GM12878 (cell line): ENCODE measurements around the gene RBM26. TPM values are rescaled to one million over a fixed set of nuclear protein-coding genes. Genes with fewer than 3 reads are reported as not detected.

ENCODE experiments used
- ATAC-seq: fragments of 200-7000 bp; cut with Tn5 transposase; 3 replicates; pipeline ENCODE4 v1.9.1; 2020; ENCODE audit warnings: mild to moderate bottlenecking, moderate library complexity
- BruUV-seq: library from RNA; stranded (reverse); fragments of 400-500 nt; replicated peaks from 2 replicates; lab custom pipeline; 2021; lab: Mats Ljungman, UMichigan
- CTCF ChIA-PET: fragments of 300-600 bp; sonication (Branson Sonifier 250); formaldehyde crosslinking; extraction: SDS; loops from one replicate; lab custom pipeline; 2021; ENCODE audit warnings: inconsistent platforms; lab: Yijun Ruan, JAX
- POLR2A ChIA-PET: fragments of 350-600 bp; formaldehyde crosslinking; extraction: SDS; loops from one replicate; lab custom pipeline; 2021; ENCODE audit warnings: inconsistent platforms; lab: Charles Lee
- RAD21 ChIA-PET: fragments of 300-600 bp; sonication (Branson Sonifier 250); formaldehyde crosslinking; loops from one replicate; lab custom pipeline; 2023; ENCODE audit warnings: antibody characterized with exemption; ENCODE audit not compliant: unreplicated experiment; lab: Charles Lee
- SMC1A ChIA-PET: fragments of 300-600 bp; sonication (Branson Sonifier 250); formaldehyde crosslinking; loops from one replicate; lab custom pipeline; 2023; ENCODE audit not compliant: unreplicated experiment, uncharacterized antibody; lab: Charles Lee
- DNase-seq: peaks from one replicate; pipeline ENCODE4 v3.0.0-alpha.2; 2011; ENCODE audit warnings: low read depth, low spot score
- FAIRE-seq: peaks from 3 replicates; lab custom pipeline; 2011; peaks lifted over from hg19 to GRCh38; lab: Jason Lieb, UNC
- H2AFZ ChIP-seq: 2 replicates; pipeline ENCODE4 v1.6.0; 2011; ENCODE audit warnings: low read depth, low read length, control low read depth; ENCODE audit not compliant: control insufficient read depth
- H3K27ac ChIP-seq: 2 replicates; pipeline ENCODE4 v1.5.1; 2011; ENCODE audit warnings: control low read depth; ENCODE audit not compliant: control insufficient read depth, insufficient read depth
- H3K27me3 ChIP-seq, 2 experiments: replicated peaks in 1 of 2; 2 replicates each; pipeline versions ENCODE4 v1.6.0 to v1.6.1; 2011; ENCODE audit warnings: low read length in 1 of 2; ENCODE audit not compliant: control insufficient read depth in 2 of 2, insufficient read depth in 2 of 2
- H3K36me3 ChIP-seq, 2 experiments: 2 replicates each; pipeline ENCODE4 v1.5.1; 2011; ENCODE audit warnings: low read length in 1 of 2; ENCODE audit not compliant: control insufficient read depth in 2 of 2, insufficient read depth in 2 of 2
- H3K4me1 ChIP-seq: 2 replicates; pipeline ENCODE4 v1.6.1; 2011; ENCODE audit warnings: mild to moderate bottlenecking, low read length, moderate library complexity, mixed read lengths; ENCODE audit not compliant: control insufficient read depth, insufficient read depth
- H3K4me2 ChIP-seq: 2 replicates; pipeline ENCODE4 v1.6.0; 2011; ENCODE audit warnings: control low read depth; ENCODE audit not compliant: control insufficient read depth, insufficient read depth
- H3K4me3 ChIP-seq: fragments of 200-600 bp; sonication (generic); 2 replicates; pipeline ENCODE4 v1.5.1; 2016
- H3K79me2 ChIP-seq: 2 replicates; pipeline ENCODE4 v1.6.0; 2011; ENCODE audit warnings: low read length; ENCODE audit not compliant: control insufficient read depth, insufficient read depth
- H3K9ac ChIP-seq: 2 replicates; pipeline ENCODE4 v1.8.0; 2011; ENCODE audit warnings: low read length, control low read depth, mixed read lengths; ENCODE audit not compliant: control insufficient read depth, insufficient read depth
- H3K9me3 ChIP-seq: replicated peaks from 3 replicates; pipeline ENCODE4 v1.5.1; 2011; ENCODE audit warnings: mild to moderate bottlenecking, low read length; ENCODE audit not compliant: control insufficient read depth, insufficient read depth
- H4K20me1 ChIP-seq: 2 replicates; pipeline ENCODE4 v1.6.0; 2011; ENCODE audit not compliant: control insufficient read depth, insufficient read depth
- CEBPB ChIP-seq, 2 experiments: fragments of 150-350 bp in 1 of 2; IDR thresholded peaks; 2 replicates each; pipeline ENCODE4 v1.6.1; 2012 to 2014; ENCODE audit warnings: low read depth in 2 of 2, low read length in 2 of 2, borderline replicate concordance in 1 of 2, inconsistent platforms in 1 of 2
- FOXK2 ChIP-seq: fragments of 450-650 bp; IDR thresholded peaks from 2 replicates; pipeline ENCODE4 v1.6.1; 2017; ENCODE audit warnings: mild to moderate bottlenecking, moderate library complexity
- IRF4 ChIP-seq: IDR thresholded peaks from 2 replicates; pipeline ENCODE4 v1.6.1; 2011; ENCODE audit warnings: low read depth, low read length
- JUND ChIP-seq: IDR thresholded peaks from 2 replicates; pipeline ENCODE4 v1.6.1; 2012; ENCODE audit warnings: low read depth, mild to moderate bottlenecking, low read length, improper control_type of control experiment, moderate library complexity
- NFXL1 ChIP-seq: fragments of 450-650 bp; IDR thresholded peaks from 2 replicates; pipeline ENCODE4 v1.6.1; 2017; ENCODE audit warnings: antibody characterized with exemption, mild to moderate bottlenecking, borderline replicate concordance
- PAX5 ChIP-seq: IDR thresholded peaks from 2 replicates; pipeline ENCODE4 v1.6.1; 2011; ENCODE audit warnings: low read depth, low read length, borderline replicate concordance
- PML ChIP-seq: IDR thresholded peaks from 2 replicates; pipeline ENCODE4 v1.6.1; 2012; ENCODE audit warnings: low read length, inconsistent platforms
- POU2F2 ChIP-seq: IDR thresholded peaks from 3 replicates; pipeline ENCODE4 v1.6.1; 2011; ENCODE audit warnings: low read depth, mild to moderate bottlenecking, low read length, borderline replicate concordance
- SIN3A ChIP-seq: IDR thresholded peaks from 2 replicates; pipeline ENCODE4 v1.6.1; 2012; ENCODE audit warnings: low read depth, low read length, improper control_type of control experiment
- SMARCA5 ChIP-seq: fragments of 450-650 bp; IDR thresholded peaks from 2 replicates; pipeline ENCODE4 v1.6.1; 2017; ENCODE audit warnings: mild to moderate bottlenecking
- SUPT20H ChIP-seq: IDR thresholded peaks from 2 replicates; pipeline ENCODE4 v1.6.1; 2011; ENCODE audit warnings: low read depth, mild to moderate bottlenecking, low read length, moderate library complexity, borderline replicate concordance; ENCODE audit not compliant: control insufficient read depth
- ZBTB33 ChIP-seq: fragments of 450-650 bp; IDR thresholded peaks from 2 replicates; pipeline ENCODE4 v1.6.1; 2017; ENCODE audit warnings: mild to moderate bottlenecking
- ZNF24 ChIP-seq: fragments of 450-650 bp; IDR thresholded peaks from 2 replicates; pipeline ENCODE4 v1.6.1; 2017; ENCODE audit warnings: antibody characterized with exemption, mild to moderate bottlenecking
- ZNF274 ChIP-seq: IDR thresholded peaks from one replicate; pipeline ENCODE4 v1.8.0; 2011; ENCODE audit not compliant: insufficient read length, insufficient read depth
- ZSCAN29 ChIP-seq: fragments of 450-650 bp; IDR thresholded peaks from 2 replicates; pipeline ENCODE4 v1.6.1; 2017; ENCODE audit warnings: mild to moderate bottlenecking, moderate library complexity
- WGBS: methylation state at CpG from one replicate; pipeline ENCODE4 v1.1.6; 2016; ENCODE audit warnings: low lambda C conversion rate; ENCODE audit not compliant: insufficient replicate concordance, insufficient coverage; ENCODE audit errors: missing lambda C conversion rate; 5-methylcytosine and 5-hydroxymethylcytosine counted together
- in situ Hi-C: fragments of 300-500 bp; cut with MboI; formaldehyde crosslinking; loops from 9 replicates; pipeline ENCODE4 v1.14.3; 2018; ENCODE audit warnings: mixed read lengths
- intact Hi-C: fragments of 100-400 bp; cut with micrococcal nuclease; formaldehyde crosslinking; loops from one replicate; pipeline ENCODE4 v1.14.2; 2022; ENCODE audit not compliant: unreplicated experiment
- polyA plus RNA-seq, 11 experiments: library from polyadenylated mRNA; depleted of rRNA in 4 of 11; unstranded in 6 of 11; stranded (reverse) in 5 of 11; fragments of >200 nt; fragmentation: Nextera tagmentation in 4 of 11; fragmentation: Illumina TruSeq in 1 of 11; extraction: Ambion mirVana in 4 of 11; extraction: Trizol in 1 of 11; gene quantifications; 1 replicate in 1 of 11; 2 replicates in 10 of 11; pipeline versions ENCODE4 v1.2.1 to v1.2.3, GENCODE V29; 2011 to 2016; ENCODE audit warnings: inconsistent platforms in 2 of 11, missing spikeins in 2 of 11, low read depth in 1 of 11
- total RNA-seq, 4 experiments: library from RNA; depleted of rRNA in 3 of 4; stranded (reverse); fragments of >200 nt in 3 of 4; fragmentation: Illumina TruSeq in 1 of 4; extraction: Trizol in 1 of 4; gene quantifications; 2 replicates each; pipeline versions ENCODE4 v1.2.1 to v1.2.3, GENCODE V29; 2013 to 2021
- TF ChIP-seq, protein P1 (sequence below): IDR thresholded peaks from 2 replicates; pipeline ENCODE4 v1.6.1; 2011; ENCODE audit warnings: borderline replicate concordance, low read depth, mild to moderate bottlenecking, moderate library complexity, low read length; ENCODE audit not compliant: insufficient read depth, poor library complexity, severe bottlenecking

The RBM26 gene
- total and polyA plus RNA-seq, 10 of the 15 experiments (the other 5 are each of a cell fraction or from before 2014, with no cell fraction given), result 17.6 to 71.3 (median 38.9) TPM

- H2AFZ ChIP-seq, result peak overlapping the region; percentile 97
- intact Hi-C loops, result no loop called here
Observed at GRCh38 chr13:79406597-79406908, 498 bp upstream of the RBM26 start.

DNA sequence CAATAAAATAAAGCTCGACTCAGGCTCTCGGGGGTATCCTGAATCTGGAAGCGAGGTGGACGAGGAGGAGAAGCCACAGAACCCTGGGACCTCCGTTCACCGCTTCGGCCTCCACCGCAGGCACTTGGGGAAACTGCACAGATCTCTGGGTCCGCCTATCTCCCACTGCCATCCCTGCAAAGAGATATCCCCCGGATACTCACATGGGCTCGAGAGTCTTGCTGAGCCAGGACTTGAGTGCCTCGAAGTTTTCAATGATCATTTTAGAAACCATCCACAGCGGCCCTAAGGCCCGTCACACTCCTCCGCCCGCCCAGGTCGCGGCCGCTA is 589 bp downstream of the RBM26 start:
- no TSS peak for BruUV-seq
- intact Hi-C loops, result no loop called here
- SMC1A ChIA-PET, result interaction anchor here (0.7 to 3.2 kb wide), 8 partner anchors 10 to 135 kb away, joined by 3 to 13 read pairs (median 4); no protein-coding TSS in a partner anchor
- H4K20me1 ChIP-seq, result no peaks in the 10 kb centered on the region
- peak overlapping the region; percentile 97 for H2AFZ ChIP-seq
- no peaks in the 10 kb centered on the region for H3K27me3 ChIP-seq
- WGBS, result 0% methylated on average over 10 of the region's 19 CpGs
- RAD21 ChIA-PET, result interaction anchor here (0.9 to 1.9 kb wide), 5 partner anchors 18 to 1040 kb away, joined by 3 to 10 read pairs (median 4); no protein-coding TSS in a partner anchor
- H3K9ac ChIP-seq, result peak overlapping the region; percentile 99
- H3K9me3 ChIP-seq, result no peaks in the 10 kb centered on the region
- H3K4me1 ChIP-seq, result peaks cover 2% of the 10 kb centered on the region; the same call in 1 of the 2 replicates
- peaks cover 72% of the 10 kb centered on the region for H3K79me2 ChIP-seq
- CTCF ChIA-PET, result interaction anchor here (0.9 to 4.7 kb wide), 7 partner anchors 11 to 142 kb away, joined by 3 to 32 read pairs (median 4); no protein-coding TSS in a partner anchor
- peak overlapping the region; percentile 99 for H3K4me3 ChIP-seq
- DNase-seq (no peak), FAIRE-seq (no peak), ATAC-seq (peak; percentile 61)
- in situ Hi-C loops, result no loop called here
- H3K4me2 ChIP-seq, result peak overlapping the region; percentile 73; the same call in 1 of the 2 replicates
- peak overlapping the region; percentile 99 for H3K27ac ChIP-seq
- peaks cover 0 to 4% of the 10 kb centered on the region in 2 experiments; a peak in 2 of 4 replicates for H3K36me3 ChIP-seq
- POLR2A ChIA-PET, result interaction anchor here (0.5 to 2.3 kb wide), 7 partner anchors 8 to 121 kb away, joined by 3 to 9 read pairs (median 5); partner anchors contain the start of gene NDFIP2
- TF ChIP-seq, protein P1, sequence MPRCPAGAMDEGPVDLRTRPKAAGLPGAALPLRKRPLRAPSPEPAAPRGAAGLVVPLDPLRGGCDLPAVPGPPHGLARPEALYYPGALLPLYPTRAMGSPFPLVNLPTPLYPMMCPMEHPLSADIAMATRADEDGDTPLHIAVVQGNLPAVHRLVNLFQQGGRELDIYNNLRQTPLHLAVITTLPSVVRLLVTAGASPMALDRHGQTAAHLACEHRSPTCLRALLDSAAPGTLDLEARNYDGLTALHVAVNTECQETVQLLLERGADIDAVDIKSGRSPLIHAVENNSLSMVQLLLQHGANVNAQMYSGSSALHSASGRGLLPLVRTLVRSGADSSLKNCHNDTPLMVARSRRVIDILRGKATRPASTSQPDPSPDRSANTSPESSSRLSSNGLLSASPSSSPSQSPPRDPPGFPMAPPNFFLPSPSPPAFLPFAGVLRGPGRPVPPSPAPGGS, result no peak
- no peak for TF ChIP-seq ZNF274
- no peak for TF ChIP-seq CEBPB (IDR thresholded peaks at IDR 0.05; ENCODE audit: borderline replicate concordance in 1 of 2, low read depth in 2 of 2, low read length in 2 of 2)
- no peak for TF ChIP-seq PAX5
- TF ChIP-seq ZSCAN29, result no peak
- TF ChIP-seq FOXK2, result no peak
- no peak for TF ChIP-seq JUND
- no peak for TF ChIP-seq NFXL1
- TF ChIP-seq SMARCA5, result no peak
- no peak for TF ChIP-seq ZNF24
- no peak for TF ChIP-seq ZBTB33
- TF ChIP-seq SUPT20H, result no peak

More at GRCh38 chr13:79406597-79406908, 498 bp upstream of the RBM26 start:
- DNase-seq (no peak), ATAC-seq (peak; percentile 43), FAIRE-seq (no peak)
- ChIA-PET CTCF (interaction anchor here (0.6 to 2.6 kb wide), 11 partner anchors 14 to 269 kb away, joined by 3 to 13 read pairs (median 3); no protein-coding TSS in a partner anchor), RAD21 (interaction anchor here (1.6 to 2.0 kb wide), 4 partner anchors 18 to 642 kb away, joined by 3 to 10 read pairs (median 7); no protein-coding TSS in a partner anchor), SMC1A (interaction anchor here (0.7 to 3.2 kb wide), 6 partner anchors 14 to 134 kb away, joined by 3 to 13 read pairs (median 4); no protein-coding TSS in a partner anchor), POLR2A (interaction anchor here (0.5 to 2.3 kb wide), 5 partner anchors 9 to 870 kb away, joined by 3 to 9 read pairs (median 3); no protein-coding TSS in a partner anchor)
- no peaks in the 10 kb centered on the region; the same call in 1 of the 2 replicates for H3K4me1 ChIP-seq
- H3K9me3 ChIP-seq, result no peaks in the 10 kb centered on the region
- H3K9ac ChIP-seq, result peak overlapping the region; percentile 99
- H3K79me2 ChIP-seq, result peaks cover 61% of the 10 kb centered on the region
- WGBS, result 0% methylated on average over 4 of the region's 4 CpGs
- TF ChIP-seq SIN3A (0 out of 2 replicates have a peak, but pooled peaks have one; percentile 17), POU2F2 (no peak), PML (peak; percentile 24), IRF4 (0 out of 2 replicates have a peak, but pooled peaks have one; percentile 1)
- in situ Hi-C loops, result no loop called here
- no peaks in the 10 kb centered on the region for H3K27me3 ChIP-seq
- H3K4me2 ChIP-seq, result peak overlapping the region; percentile 84
- BruUV-seq, result no TSS peak
- peak overlapping the region; percentile 99 for H3K4me3 ChIP-seq
- H3K27ac ChIP-seq, result peak overlapping the region; percentile 99
- peaks cover 0 to 4% of the 10 kb centered on the region in 2 experiments; a peak in 2 of 4 replicates for H3K36me3 ChIP-seq
- H4K20me1 ChIP-seq, result no peaks in the 10 kb centered on the region
